ENCODE measurements around the gene LYPLAL1.
"Not testable (repeated sequence)": the region's sequence is repeated elsewhere in the genome, so short reads cannot be mapped to it uniquely, and the experiment has no call there.

LYPLAL1 gene

GRCh38 chr1:219189021-219189824 lies 15.5 kb downstream of the LYPLAL1 start:
- Histone ChIP-seq H3K36me3 (no peaks in the 10 kb centered on the region), H3K4me1 (peaks cover 5% of the 10 kb centered on the region; the same call in 1 of the 2 replicates), H3K27me3 (no peaks in the 10 kb centered on the region), H3K4me3 (ENCODE audit: low read depth, low read length) (no peak overlapping the region), H3K9me3 (no peaks in the 10 kb centered on the region)
- no peak for TF ChIP-seq CTCF (IDR thresholded peaks at IDR 0.05; ENCODE audit: low read depth, low read length)
- DNase-seq, result no peak

- no peaks in the 10 kb centered on the region for H3K27me3 ChIP-seq
- no peak for TF ChIP-seq CTCF (IDR thresholded peaks at IDR 0.05; ENCODE audit: low read depth, low read length)
- H3K4me1 ChIP-seq, result peaks cover 5% of the 10 kb centered on the region; the same call in 1 of the 2 replicates
- H3K9me3 ChIP-seq, result no peaks in the 10 kb centered on the region
- DNase-seq, result no peak
- H3K4me3 ChIP-seq (ENCODE audit: low read depth, low read length), result no peak overlapping the region
- no peaks in the 10 kb centered on the region for H3K36me3 ChIP-seq
Observed at GRCh38 chr1:219189952-219190351, 16.3 kb downstream of the LYPLAL1 start.

- H3K4me1 ChIP-seq, result peaks cover 5% of the 10 kb centered on the region; the same call in 1 of the 2 replicates
- no peak overlapping the region for H3K4me3 ChIP-seq (ENCODE audit: low read depth, low read length)
- TF ChIP-seq CTCF (IDR thresholded peaks at IDR 0.05; ENCODE audit: low read depth, low read length), result no peak
- no peaks in the 10 kb centered on the region for H3K9me3 ChIP-seq
- H3K36me3 ChIP-seq, result no peaks in the 10 kb centered on the region
- no peaks in the 10 kb centered on the region for H3K27me3 ChIP-seq
- DNase-seq, result no peak
Observed at GRCh38 chr1:219190605-219191004, 16.9 kb downstream of the LYPLAL1 start.

GRCh38 chr1:219195833-219196232 lies 22.2 kb downstream of the LYPLAL1 start:
- not testable (repeated sequence) for H3K27me3 ChIP-seq, H3K36me3 ChIP-seq

GRCh38 chr1:219201656-219202055 lies 28.0 kb downstream of the LYPLAL1 start:
- Histone ChIP-seq H3K9me3 (no peaks in the 10 kb centered on the region), H3K27me3 (no peaks in the 10 kb centered on the region), H3K4me1 (no peaks in the 10 kb centered on the region), H3K4me3 (ENCODE audit: low read depth, low read length) (no peak overlapping the region), H3K36me3 (no peaks in the 10 kb centered on the region)
- DNase-seq, result no peak
- TF ChIP-seq CTCF (IDR thresholded peaks at IDR 0.05; ENCODE audit: low read depth, low read length), result no peak

More at GRCh38 chr1:219195833-219196232, 22.2 kb downstream of the LYPLAL1 start:
- H3K4me1 ChIP-seq; DNase-seq; H3K9me3 ChIP-seq; H3K4me3 ChIP-seq (ENCODE audit: low read depth, low read length): not testable (repeated sequence)

- H3K4me3 ChIP-seq (ENCODE audit: low read depth, low read length), result no peak overlapping the region
- no peaks in the 10 kb centered on the region for H3K4me1 ChIP-seq
- TF ChIP-seq CTCF (IDR thresholded peaks at IDR 0.05; ENCODE audit: low read depth, low read length), result no peak
- no peaks in the 10 kb centered on the region for H3K36me3 ChIP-seq
- no peaks in the 10 kb centered on the region for H3K27me3 ChIP-seq
- H3K9me3 ChIP-seq, result no peaks in the 10 kb centered on the region
- DNase-seq, result no peak
Observed at GRCh38 chr1:219202567-219202966, 28.9 kb downstream of the LYPLAL1 start.
